SU-DHL-6 (cell line): ENCODE measurements around the gene KIF1A.

Source experiments
- EZH2phosphoT487 ChIP-seq: fragments of 200-600 bp; sonication (generic), shearing (Covaris generic); conservative IDR thresholded peaks from 2 replicates; pipeline ENCODE4 v1.6.1; 2018; ENCODE audit warnings: mild to moderate bottlenecking, antibody characterized with exemption, low read length, moderate library complexity, mixed read lengths
- TF ChIP-seq, protein P1 (sequence below): fragments of 200-600 bp; sonication (generic); IDR thresholded peaks from one replicate; pipeline ENCODE4 v1.5.1; 2017; ENCODE audit warnings: antibody characterized with exemption, mild to moderate bottlenecking, low read length, moderate library complexity; ENCODE audit not compliant: insufficient read depth, poor library complexity, severe bottlenecking

GRCh38 chr2:240868286-240869108 lies 48.5 kb upstream of the KIF1A start, which contains the start of gene AGXT:
- TF ChIP-seq, protein P1, sequence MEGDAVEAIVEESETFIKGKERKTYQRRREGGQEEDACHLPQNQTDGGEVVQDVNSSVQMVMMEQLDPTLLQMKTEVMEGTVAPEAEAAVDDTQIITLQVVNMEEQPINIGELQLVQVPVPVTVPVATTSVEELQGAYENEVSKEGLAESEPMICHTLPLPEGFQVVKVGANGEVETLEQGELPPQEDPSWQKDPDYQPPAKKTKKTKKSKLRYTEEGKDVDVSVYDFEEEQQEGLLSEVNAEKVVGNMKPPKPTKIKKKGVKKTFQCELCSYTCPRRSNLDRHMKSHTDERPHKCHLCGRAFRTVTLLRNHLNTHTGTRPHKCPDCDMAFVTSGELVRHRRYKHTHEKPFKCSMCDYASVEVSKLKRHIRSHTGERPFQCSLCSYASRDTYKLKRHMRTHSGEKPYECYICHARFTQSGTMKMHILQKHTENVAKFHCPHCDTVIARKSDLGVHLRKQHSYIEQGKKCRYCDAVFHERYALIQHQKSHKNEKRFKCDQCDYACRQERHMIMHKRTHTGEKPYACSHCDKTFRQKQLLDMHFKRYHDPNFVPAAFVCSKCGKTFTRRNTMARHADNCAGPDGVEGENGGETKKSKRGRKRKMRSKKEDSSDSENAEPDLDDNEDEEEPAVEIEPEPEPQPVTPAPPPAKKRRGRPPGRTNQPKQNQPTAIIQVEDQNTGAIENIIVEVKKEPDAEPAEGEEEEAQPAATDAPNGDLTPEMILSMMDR = no peak
- no peak for TF ChIP-seq EZH2phosphoT487
